HG03442 (cell line): Measurements from ENCODE around the gene MATN3.
"Not testable (repeated sequence)": the region's sequence is repeated elsewhere in the genome, so short reads cannot be mapped to it uniquely, and the experiment has no call there.

Source experiments
- ATAC-seq: cut with Tn5 transposase; IDR thresholded peaks from one replicate; pipeline ENCODE4 v1.9.1; 2021; ENCODE audit warnings: mild to moderate bottlenecking, moderate library complexity; ENCODE audit not compliant: unreplicated experiment

The MATN3 gene

GRCh38 chr2:20012282-20013125, at the start of gene MATN3:
Gene MATN3, minus strand, starts transcription at chr2:20012668. Its CDS starts 37 bp downstream, at chr2:20012631.
- ATAC-seq, result no peak

GRCh38 chr2:20061940-20062339, 49.5 kb upstream of the MATN3 start:
- no peak for ATAC-seq

GRCh38 chr2:20061476-20061875, 49.0 kb upstream of the MATN3 start:
- ATAC-seq, result no peak

- ATAC-seq, result no peak
These were observed 47.6 kb upstream of the MATN3 start for GRCh38 chr2:20060106-20060505.

GRCh38 chr2:20057268-20057667, 44.8 kb upstream of the MATN3 start:
- ATAC-seq, result no peak

- no peak for ATAC-seq
These were observed 42.5 kb upstream of the MATN3 start for GRCh38 chr2:20054931-20055330.

- no peak for ATAC-seq
These were observed 41.7 kb upstream of the MATN3 start for GRCh38 chr2:20054119-20054518.

- no peak for ATAC-seq
These were observed 40.4 kb upstream of the MATN3 start for GRCh38 chr2:20052861-20053281.

- ATAC-seq, result no peak
These were observed 39.9 kb upstream of the MATN3 start for GRCh38 chr2:20052229-20052851.

- peak; percentile 95 for ATAC-seq
These were observed 39.2 kb upstream of the MATN3 start, which contains the start of gene LAPTM4A for GRCh38 chr2:20051532-20052228. Gene LAPTM4A, minus strand, starts transcription at chr2:20051628. Its CDS starts 108 bp downstream, at chr2:20051520.

- ATAC-seq, result peak; percentile 9
These were observed 38.4 kb upstream of the MATN3 start for GRCh38 chr2:20050646-20051531.

GRCh38 chr2:20050104-20050645, 37.7 kb upstream of the MATN3 start:
- ATAC-seq, result peak; percentile 20

- no peak for ATAC-seq
These were observed 37.2 kb upstream of the MATN3 start for GRCh38 chr2:20049637-20050036.

- ATAC-seq, result no peak
These were observed 36.3 kb upstream of the MATN3 start for GRCh38 chr2:20048488-20049448.

- ATAC-seq, result not testable (repeated sequence)
These were observed 33.3 kb upstream of the MATN3 start for GRCh38 chr2:20045712-20046292.

- no peak for ATAC-seq
These were observed 32.3 kb upstream of the MATN3 start for GRCh38 chr2:20044778-20045177.

- no peak for ATAC-seq
These were observed 30.1 kb upstream of the MATN3 start for GRCh38 chr2:20042531-20042930.

- no peak for ATAC-seq
These were observed 28.2 kb upstream of the MATN3 start for GRCh38 chr2:20040489-20041172.
